ENCODE measurements around the gene GRIK4. TPM values are rescaled to one million over a fixed set of nuclear protein-coding genes. Genes with fewer than 3 reads are reported as not detected.
"Not testable (repeated sequence)": the region's sequence is repeated elsewhere in the genome, so short reads cannot be mapped to it uniquely, and the experiment has no call there.

Gene GRIK4
- total RNA-seq, 2 experiments from 2014 or later, result not detected

GRCh38 chr11:120611581-120611980 is 100.0 kb downstream of the GRIK4 start:
- no peaks in the 10 kb centered on the region for H3K9me3 Mint-ChIP-seq (ENCODE audit: insufficient read depth)
- H3K36me3 Mint-ChIP-seq (ENCODE audit: low read depth), result no peaks in the 10 kb centered on the region
- POLR2A ChIA-PET, result no interaction called here
- DNase-seq (no peak), ATAC-seq (no peak)
- no peaks in the 10 kb centered on the region for H3K27me3 Mint-ChIP-seq (ENCODE audit: low read depth)
- peaks cover 11% of the 10 kb centered on the region for H3K4me1 Mint-ChIP-seq (ENCODE audit: low read depth)
- H3K27ac Mint-ChIP-seq, result no peak overlapping the region
- CTCF ChIA-PET, result no interaction called here
- no peak overlapping the region for H3K4me3 Mint-ChIP-seq

DNA sequence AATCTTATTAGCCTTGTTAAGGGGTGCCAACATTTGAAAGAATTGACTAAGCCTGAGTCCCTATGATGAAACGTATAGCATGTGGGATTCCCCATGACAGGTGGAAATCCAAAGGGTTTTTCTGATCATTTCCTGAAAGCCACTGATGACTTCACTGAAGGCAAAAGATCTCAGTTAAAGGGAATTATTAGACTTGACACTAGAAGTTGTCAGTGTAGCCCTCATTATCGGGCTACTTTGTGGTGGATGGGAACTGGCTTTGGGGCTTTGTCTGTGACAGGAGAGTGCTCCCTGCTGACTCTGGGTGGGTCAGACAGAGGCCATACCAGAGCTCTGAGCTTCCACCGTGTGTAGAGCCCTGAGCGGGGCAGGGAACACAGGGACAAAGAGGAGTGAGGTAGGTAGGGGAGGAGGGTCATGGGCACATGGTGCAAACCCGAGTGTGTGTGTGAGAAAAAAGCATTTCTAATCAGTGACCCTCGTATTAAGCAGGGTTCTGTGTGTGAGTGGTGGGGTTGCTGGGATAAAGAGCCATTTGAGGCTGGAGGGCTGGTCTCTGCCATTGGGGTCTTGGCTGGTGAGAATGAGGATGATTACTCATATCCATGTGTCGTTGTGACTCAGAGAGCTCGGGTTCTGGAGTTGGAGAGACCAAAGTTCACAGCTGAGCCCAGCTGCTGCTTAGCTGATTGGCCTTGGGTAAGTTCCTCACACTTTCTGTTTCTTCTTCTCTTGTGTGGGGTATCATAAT is 101.1 kb downstream of the GRIK4 start:
- POLR2A ChIA-PET, result no interaction called here
- CTCF ChIA-PET, result no interaction called here
- H3K4me1 Mint-ChIP-seq (ENCODE audit: low read depth), result peaks cover 11% of the 10 kb centered on the region
- H3K27me3 Mint-ChIP-seq (ENCODE audit: low read depth), result no peaks in the 10 kb centered on the region
- H3K27ac Mint-ChIP-seq, result no peak overlapping the region
- H3K9me3 Mint-ChIP-seq (ENCODE audit: insufficient read depth), result no peaks in the 10 kb centered on the region
- ATAC-seq, result peak; percentile 23
- no peaks in the 10 kb centered on the region for H3K36me3 Mint-ChIP-seq (ENCODE audit: low read depth)
- H3K4me3 Mint-ChIP-seq, result no peak overlapping the region
- DNase-seq, result peak; percentile 26

DNA sequence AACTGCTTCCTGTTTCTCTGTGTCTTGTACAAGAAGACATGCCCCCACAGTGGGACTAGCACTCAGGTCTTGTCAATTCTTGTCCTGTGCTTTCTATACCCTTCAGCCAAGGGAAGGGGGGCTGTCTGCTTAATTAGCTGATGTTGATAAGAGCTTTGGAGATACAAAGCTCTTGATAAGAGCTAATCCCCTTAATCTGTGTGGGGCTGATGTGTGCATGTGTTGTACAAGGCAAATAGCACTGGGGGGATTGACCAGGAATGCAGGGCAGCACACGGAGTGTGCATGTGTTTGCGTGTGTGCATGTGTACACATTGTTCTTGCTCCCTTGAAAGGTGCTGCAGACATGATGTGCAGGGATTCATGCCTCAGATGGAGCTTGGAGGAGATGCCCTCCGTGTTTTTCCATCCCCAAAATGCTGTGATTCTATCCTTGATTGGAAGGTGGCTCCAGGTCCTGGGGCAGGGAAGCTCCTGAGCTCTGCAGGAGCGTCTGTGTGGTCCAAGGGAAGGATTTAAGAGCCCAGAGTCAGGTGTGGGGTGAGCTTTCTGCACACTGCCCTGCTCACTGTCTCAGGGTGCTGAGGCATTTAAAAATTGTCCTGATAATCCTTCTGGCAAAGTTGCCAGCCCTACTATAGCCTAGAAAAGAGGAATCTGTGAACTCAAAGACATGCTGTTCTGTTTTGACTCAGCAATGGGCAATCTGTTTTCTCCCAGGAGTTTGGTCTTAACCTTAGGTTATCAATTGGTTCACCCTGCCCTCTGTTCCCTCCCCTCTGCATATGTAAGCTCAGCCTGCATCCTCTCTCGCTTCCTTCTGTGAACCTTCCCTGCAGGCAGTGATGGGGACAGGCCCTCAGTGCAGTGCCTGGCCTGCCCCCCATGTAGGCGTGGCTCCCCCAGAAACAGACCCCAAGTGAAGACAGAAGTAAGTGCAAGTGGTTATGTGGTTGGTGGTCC is 102.0 kb downstream of the GRIK4 start:
- no peak overlapping the region for H3K27ac Mint-ChIP-seq
- DNase-seq, result no peak
- peaks cover 11% of the 10 kb centered on the region for H3K4me1 Mint-ChIP-seq (ENCODE audit: low read depth)
- H3K9me3 Mint-ChIP-seq (ENCODE audit: insufficient read depth), result peaks cover 5% of the 10 kb centered on the region
- no peak for ATAC-seq
- H3K4me3 Mint-ChIP-seq, result no peak overlapping the region
- H3K27me3 Mint-ChIP-seq (ENCODE audit: low read depth), result no peaks in the 10 kb centered on the region
- no peaks in the 10 kb centered on the region for H3K36me3 Mint-ChIP-seq (ENCODE audit: low read depth)
- ChIA-PET CTCF (interaction anchor here (0.8 kb wide), 1 partner anchor 316 kb away, joined by 3 read pairs; no protein-coding TSS in a partner anchor), POLR2A (no interaction called here)

DNA sequence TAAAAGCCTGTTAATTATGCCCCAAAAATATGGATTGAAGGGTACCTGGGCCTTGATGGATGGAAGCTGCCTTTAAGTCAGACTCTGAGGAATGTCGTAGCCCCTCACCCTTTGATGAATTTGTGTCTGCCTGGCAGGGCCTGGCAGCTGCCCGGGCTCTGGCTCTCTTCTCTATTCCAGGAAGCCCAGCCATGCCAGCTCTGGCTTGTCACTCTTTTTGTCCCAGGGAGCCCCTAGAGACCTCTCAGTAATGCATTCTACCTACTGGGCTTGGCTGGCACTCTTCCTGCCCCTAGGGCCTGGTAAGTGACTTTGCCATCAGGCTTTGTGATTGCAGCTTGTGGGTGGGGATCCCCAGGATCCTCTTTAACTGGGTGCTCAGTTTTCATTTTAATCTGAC is 103.8 kb downstream of the GRIK4 start:
- ChIA-PET CTCF (no interaction called here), POLR2A (no interaction called here)
- Mint-ChIP-seq H3K4me3 (no peak overlapping the region), H3K27ac (no peak overlapping the region), H3K27me3 (ENCODE audit: low read depth) (no peaks in the 10 kb centered on the region), H3K9me3 (ENCODE audit: insufficient read depth) (peaks cover 5% of the 10 kb centered on the region), H3K36me3 (ENCODE audit: low read depth) (no peaks in the 10 kb centered on the region), H3K4me1 (ENCODE audit: low read depth) (peaks cover 11% of the 10 kb centered on the region)
- no peak for DNase-seq
- ATAC-seq, result no peak

DNA sequence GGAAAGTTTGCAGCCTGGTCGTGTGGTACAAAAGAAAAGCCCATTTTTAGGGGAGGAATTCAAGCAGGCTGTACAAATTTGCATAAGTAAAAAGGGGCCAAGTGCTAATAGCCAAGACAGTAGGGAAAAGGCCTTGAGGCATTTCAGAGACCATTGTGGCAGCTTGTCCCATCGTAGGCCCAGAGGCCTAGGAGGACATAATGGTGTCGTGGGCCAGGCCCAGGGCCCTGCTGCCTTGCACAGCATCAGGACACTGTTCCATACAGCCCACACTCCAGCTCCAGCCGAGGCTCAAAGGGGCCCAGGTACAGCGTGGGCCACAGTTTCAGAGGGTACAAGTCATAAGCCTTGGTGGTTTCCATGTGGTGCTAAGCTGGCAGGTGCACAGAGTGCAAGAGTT is 106.9 kb downstream of the GRIK4 start:
- ChIA-PET CTCF (no interaction called here), POLR2A (no interaction called here)
- Mint-ChIP-seq H3K4me3 (no peak overlapping the region), H3K36me3 (ENCODE audit: low read depth) (no peaks in the 10 kb centered on the region), H3K9me3 (ENCODE audit: insufficient read depth) (peaks cover 5% of the 10 kb centered on the region), H3K27ac (no peak overlapping the region), H3K4me1 (ENCODE audit: low read depth) (peaks cover 2% of the 10 kb centered on the region), H3K27me3 (ENCODE audit: low read depth) (no peaks in the 10 kb centered on the region)
- ATAC-seq (no peak), DNase-seq (no peak)

- H3K9me3 Mint-ChIP-seq (ENCODE audit: insufficient read depth), result peaks cover 5% of the 10 kb centered on the region
- CTCF ChIA-PET, result no interaction called here
- H3K4me1 Mint-ChIP-seq (ENCODE audit: low read depth), result no peaks in the 10 kb centered on the region
- ATAC-seq (no peak), DNase-seq (no peak)
- no peak overlapping the region for H3K4me3 Mint-ChIP-seq
- no peaks in the 10 kb centered on the region for H3K27me3 Mint-ChIP-seq (ENCODE audit: low read depth)
- no peaks in the 10 kb centered on the region for H3K36me3 Mint-ChIP-seq (ENCODE audit: low read depth)
- POLR2A ChIA-PET, result no interaction called here
- H3K27ac Mint-ChIP-seq, result no peak overlapping the region
These were observed 110.8 kb downstream of the GRIK4 start for GRCh38 chr11:120622189-120622875.

- H3K27me3 Mint-ChIP-seq (ENCODE audit: low read depth); DNase-seq; H3K9me3 Mint-ChIP-seq (ENCODE audit: insufficient read depth); H3K4me1 Mint-ChIP-seq (ENCODE audit: low read depth); H3K27ac Mint-ChIP-seq; ATAC-seq; CTCF ChIA-PET; H3K4me3 Mint-ChIP-seq; POLR2A ChIA-PET; H3K36me3 Mint-ChIP-seq (ENCODE audit: low read depth): not testable (repeated sequence)
These were observed 113.4 kb downstream of the GRIK4 start for GRCh38 chr11:120624992-120625391.

DNA sequence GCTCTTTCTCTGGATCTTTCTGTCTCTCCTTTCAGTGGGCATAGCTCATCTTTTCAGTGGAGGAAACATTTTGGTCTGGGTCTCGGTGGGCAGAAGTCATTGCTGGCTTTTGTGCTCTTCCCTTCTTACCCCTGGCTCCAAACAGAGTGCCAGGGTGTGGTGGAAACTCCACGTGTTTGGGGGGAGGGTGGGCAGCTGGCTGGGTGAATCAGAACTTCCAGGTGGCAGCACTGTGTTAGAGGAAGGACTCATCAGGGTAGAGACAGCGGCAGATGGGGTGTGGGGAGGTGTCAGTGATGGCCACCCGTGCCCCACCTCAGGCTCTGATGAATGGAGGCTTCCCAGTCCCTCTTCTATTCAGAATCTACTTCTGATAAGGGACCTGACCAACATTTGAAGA is 114.0 kb downstream of the GRIK4 start:
- POLR2A ChIA-PET, result no interaction called here
- Mint-ChIP-seq H3K4me3 (no peak overlapping the region), H3K27me3 (ENCODE audit: low read depth) (no peaks in the 10 kb centered on the region), H3K4me1 (ENCODE audit: low read depth) (no peaks in the 10 kb centered on the region), H3K9me3 (ENCODE audit: insufficient read depth) (no peaks in the 10 kb centered on the region), H3K27ac (no peak overlapping the region), H3K36me3 (ENCODE audit: low read depth) (no peaks in the 10 kb centered on the region)
- ATAC-seq (no peak), DNase-seq (no peak)
- CTCF ChIA-PET, result no interaction called here

- ChIA-PET POLR2A (no interaction called here), CTCF (no interaction called here)
- Mint-ChIP-seq H3K4me1 (ENCODE audit: low read depth) (no peaks in the 10 kb centered on the region), H3K27ac (no peak overlapping the region), H3K36me3 (ENCODE audit: low read depth) (no peaks in the 10 kb centered on the region), H3K9me3 (ENCODE audit: insufficient read depth) (no peaks in the 10 kb centered on the region), H3K27me3 (ENCODE audit: low read depth) (no peaks in the 10 kb centered on the region), H3K4me3 (no peak overlapping the region)
- DNase-seq (no peak), ATAC-seq (no peak)
These were observed 115.2 kb downstream of the GRIK4 start for GRCh38 chr11:120626791-120627190.

DNA sequence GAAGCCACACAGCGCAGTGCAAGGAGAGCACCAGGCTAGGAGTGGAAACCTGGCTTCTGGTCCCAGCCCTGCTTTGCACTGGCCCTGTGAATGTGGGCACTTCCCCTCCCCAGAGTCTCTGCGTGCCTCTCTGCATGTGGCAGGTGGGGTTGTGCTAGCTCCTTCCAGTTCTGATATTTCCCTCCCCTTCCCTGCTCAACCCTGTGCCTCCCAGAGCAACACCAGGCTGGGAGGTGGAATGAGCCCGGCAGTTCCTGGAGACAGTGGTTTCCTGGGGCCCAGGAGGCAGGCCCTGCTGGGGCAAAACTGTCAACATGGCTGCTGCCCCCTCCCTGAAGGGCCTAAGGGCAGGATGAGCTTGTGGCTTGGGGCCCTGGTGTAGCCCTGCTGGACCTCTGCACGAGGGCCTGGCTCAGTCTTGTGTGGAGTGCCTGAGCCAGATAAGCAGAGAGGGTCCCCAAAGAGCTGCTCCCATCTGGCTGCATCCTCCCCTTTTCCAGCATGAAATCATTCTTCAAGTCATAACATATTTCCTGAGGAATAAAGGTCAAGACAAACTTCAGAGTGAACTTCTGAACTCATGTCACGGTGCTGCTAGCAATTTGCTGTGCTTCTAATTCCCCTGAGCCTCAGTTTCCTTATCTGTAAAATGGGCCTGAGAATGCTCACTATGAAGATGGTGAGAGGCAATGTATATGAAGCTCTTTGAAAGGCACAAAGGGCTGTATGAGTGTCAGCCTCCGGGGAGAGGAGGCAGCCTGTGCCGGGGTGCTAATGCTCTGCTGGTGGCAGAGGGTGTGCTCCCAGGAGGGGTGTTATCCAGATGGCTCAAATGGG is 116.0 kb downstream of the GRIK4 start:
- H3K4me3 Mint-ChIP-seq, result no peak overlapping the region
- no peaks in the 10 kb centered on the region for H3K9me3 Mint-ChIP-seq (ENCODE audit: insufficient read depth)
- H3K27me3 Mint-ChIP-seq (ENCODE audit: low read depth), result no peaks in the 10 kb centered on the region
- H3K36me3 Mint-ChIP-seq (ENCODE audit: low read depth), result no peaks in the 10 kb centered on the region
- ATAC-seq (no peak), DNase-seq (no peak)
- H3K4me1 Mint-ChIP-seq (ENCODE audit: low read depth), result no peaks in the 10 kb centered on the region
- ChIA-PET CTCF (interaction anchor here (1.0 kb wide), 1 partner anchor 29 kb away, joined by 3 read pairs; no protein-coding TSS in a partner anchor), POLR2A (no interaction called here)
- H3K27ac Mint-ChIP-seq, result no peak overlapping the region

- no peak for DNase-seq
- H3K27ac Mint-ChIP-seq, result no peak overlapping the region
- H3K27me3 Mint-ChIP-seq (ENCODE audit: low read depth), result no peaks in the 10 kb centered on the region
- H3K4me1 Mint-ChIP-seq (ENCODE audit: low read depth), result no peaks in the 10 kb centered on the region
- no peak for ATAC-seq
- no peak overlapping the region for H3K4me3 Mint-ChIP-seq
- ChIA-PET POLR2A (no interaction called here), CTCF (no interaction called here)
- no peaks in the 10 kb centered on the region for H3K9me3 Mint-ChIP-seq (ENCODE audit: insufficient read depth)
- H3K36me3 Mint-ChIP-seq (ENCODE audit: low read depth), result no peaks in the 10 kb centered on the region
These were observed 118.0 kb downstream of the GRIK4 start for GRCh38 chr11:120629407-120630080.
